GM21447 (cell line): ENCODE results near the gene ARL15.
A peak's percentile ranks its signal among the peaks of the same experiment; 100 is the strongest.

ENCODE experiments used
- ATAC-seq: cut with Tn5 transposase; IDR thresholded peaks from one replicate; pipeline ENCODE4 v1.9.1; 2021; ENCODE audit not compliant: unreplicated experiment

The ARL15 gene

DNA sequence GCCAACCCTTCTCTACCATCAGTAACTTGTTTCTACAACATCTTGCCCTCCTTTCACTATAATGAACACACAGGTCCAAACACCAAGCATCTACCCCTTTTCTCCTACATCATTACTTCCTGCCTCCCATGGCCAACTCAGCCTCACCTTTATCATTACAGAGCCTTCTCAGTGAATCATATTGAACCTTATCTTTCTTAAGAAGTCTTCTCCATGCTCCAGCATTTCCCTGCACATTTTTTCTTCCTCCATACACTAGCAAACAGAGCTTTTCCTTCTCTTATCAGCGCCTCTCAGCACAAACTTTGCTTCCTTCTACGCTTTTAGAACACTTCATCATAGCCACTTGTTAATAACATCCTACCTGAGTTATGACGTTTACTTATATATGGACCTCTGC lies 148.2 kb downstream of the ARL15 start:
- ATAC-seq: no peak

DNA sequence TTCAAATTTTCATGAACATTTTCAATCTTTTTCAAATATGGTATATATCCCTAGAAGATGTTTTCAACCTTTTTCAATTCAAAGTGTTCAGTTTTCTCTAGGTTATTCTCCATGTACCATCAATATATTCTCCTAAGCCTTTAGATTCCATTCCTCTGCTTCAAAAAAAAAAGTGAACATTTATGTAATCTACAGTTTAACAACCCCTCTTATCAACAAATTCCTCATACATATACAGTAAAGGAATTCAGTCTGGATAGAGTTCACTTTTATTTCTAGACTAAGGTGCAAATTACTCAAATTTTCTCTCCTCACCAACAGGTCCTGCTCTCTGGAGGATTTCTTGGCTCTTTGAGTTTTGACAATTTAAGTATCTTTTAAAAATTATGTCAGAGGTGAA lies 150.0 kb downstream of the ARL15 start:
- no peak for ATAC-seq

GRCh38 chr5:54159893-54160195 lies 150.5 kb downstream of the ARL15 start:
- ATAC-seq: no peak

DNA sequence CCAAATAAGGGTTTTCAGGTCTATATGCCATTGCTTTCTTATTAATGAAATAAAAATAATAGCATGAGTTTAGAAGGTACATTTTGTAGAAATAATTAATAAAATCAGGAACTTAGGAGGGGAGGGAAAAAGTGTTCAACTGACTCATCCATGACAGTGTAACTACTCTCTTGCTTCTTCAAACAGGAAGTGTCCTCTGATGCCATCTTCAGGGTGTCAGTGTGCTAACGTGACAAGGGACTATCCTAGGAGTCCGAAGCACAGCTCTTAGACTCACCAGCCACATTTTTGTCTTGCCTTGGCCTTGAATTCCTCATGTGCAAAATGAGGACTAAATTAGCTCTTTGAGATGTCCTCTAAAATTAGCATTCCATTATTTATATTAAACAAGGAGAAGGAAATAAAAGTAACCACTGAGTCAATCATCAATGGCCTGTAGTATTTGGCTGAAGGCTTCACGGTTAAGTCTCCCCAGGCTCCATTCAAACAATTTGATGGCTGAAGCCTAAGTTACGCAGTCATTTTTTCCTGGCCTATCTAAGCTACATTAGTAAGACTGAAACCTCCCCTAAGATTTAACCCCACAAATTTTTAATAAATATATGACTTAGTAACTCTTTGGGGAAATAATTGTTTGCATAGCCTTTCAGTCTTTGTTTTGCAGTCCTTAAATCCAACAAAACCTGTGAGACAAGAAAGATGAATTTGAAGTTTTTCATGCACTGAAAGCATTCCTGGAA lies 151.1 kb downstream of the ARL15 start:
- ATAC-seq: peak; percentile 66

DNA sequence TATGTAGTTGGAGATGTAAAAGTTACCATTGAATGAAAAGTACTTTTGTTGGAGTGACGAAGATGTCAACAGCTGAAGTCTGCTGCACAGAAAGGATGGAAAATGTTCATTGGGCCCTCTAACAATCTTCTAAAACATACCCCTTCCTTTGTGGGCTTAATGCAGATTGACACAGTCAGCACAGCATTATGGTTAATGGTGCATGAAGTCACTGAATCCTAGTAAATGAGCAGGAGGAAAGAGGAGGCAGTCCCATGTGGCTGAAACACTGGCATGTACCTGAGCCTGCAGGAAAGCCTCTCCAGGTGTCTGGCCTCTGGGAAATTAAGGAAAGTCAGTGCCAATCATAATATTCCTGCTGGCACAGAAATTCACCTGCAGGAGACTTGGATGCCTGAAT lies 153.8 kb downstream of the ARL15 start:
- no peak for ATAC-seq

GRCh38 chr5:54150841-54151240 lies 159.5 kb downstream of the ARL15 start:
- ATAC-seq: no peak

DNA sequence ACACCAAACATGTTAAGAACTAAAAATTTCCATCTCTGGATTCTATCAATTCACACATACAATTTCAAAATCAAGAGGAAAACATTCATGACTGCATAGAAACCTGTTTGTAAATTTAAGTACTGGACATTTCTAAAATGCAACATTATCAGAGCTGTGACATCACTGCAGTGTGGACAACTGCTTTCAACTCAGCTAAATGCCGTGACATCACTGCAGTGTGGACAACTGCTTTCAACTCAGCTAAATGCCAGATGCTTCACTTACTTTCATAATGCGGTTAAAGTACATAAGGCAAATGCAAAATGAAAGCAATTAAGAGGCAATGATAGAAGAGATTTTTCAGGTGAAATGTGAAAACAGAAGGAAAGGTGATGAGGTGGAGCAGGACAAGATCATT lies 161.5 kb downstream of the ARL15 start:
- ATAC-seq: no peak

GRCh38 chr5:54148067-54148845 lies 162.1 kb downstream of the ARL15 start:
- no peak for ATAC-seq

GRCh38 chr5:54146916-54147315 lies 163.5 kb downstream of the ARL15 start:
- ATAC-seq: no peak

DNA sequence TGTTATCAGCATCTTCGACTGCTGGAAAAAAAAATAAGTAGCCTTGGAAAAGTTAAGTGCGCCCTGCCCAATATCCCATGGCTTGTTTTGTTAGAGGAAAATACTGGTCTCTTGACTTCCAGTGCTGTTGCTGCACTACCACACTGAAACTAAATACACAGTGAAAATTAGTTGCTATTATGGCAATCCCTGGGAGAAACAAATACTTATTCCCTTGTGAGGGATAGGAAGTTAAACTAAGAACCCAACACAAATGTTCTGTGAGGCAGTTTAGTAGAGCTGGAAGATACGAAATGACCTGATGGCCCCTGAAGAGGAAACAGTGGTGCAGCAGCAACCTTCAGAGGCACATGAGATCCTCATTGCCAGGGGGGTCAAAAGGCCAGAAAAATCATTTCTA lies 164.0 kb downstream of the ARL15 start:
- ATAC-seq: no peak

DNA sequence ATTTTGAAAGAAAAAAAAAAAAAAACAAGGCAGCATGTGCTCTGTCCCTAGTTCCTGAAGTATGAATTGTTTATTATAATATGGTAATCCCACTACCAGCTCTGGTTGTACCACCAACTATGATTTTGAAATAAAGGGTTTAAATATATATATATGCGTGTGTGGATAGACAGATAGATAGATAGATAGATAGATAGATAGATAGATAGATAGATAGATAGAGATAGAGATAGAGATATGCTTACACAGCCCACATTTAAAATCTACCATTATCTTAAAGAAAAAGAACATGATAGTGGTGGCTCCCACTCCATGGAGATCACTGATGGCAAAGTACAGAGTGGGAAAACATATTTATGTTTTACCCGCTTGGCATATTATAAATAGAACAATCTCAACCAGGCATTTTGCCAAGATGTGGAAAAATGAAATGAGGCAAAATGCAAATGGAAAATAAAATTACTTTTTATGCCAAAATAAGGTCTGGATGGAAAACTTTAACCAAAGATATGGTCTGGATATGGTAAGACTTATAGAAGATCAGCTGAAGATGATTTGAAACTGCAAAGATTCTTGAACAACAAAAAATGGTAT lies 170.0 kb downstream of the ARL15 start:
- ATAC-seq: no peak

- no peak for ATAC-seq
Observed at GRCh38 chr5:54136516-54137440, 173.6 kb downstream of the ARL15 start.

GRCh38 chr5:54135042-54135441 lies 175.3 kb downstream of the ARL15 start:
- ATAC-seq: no peak

DNA sequence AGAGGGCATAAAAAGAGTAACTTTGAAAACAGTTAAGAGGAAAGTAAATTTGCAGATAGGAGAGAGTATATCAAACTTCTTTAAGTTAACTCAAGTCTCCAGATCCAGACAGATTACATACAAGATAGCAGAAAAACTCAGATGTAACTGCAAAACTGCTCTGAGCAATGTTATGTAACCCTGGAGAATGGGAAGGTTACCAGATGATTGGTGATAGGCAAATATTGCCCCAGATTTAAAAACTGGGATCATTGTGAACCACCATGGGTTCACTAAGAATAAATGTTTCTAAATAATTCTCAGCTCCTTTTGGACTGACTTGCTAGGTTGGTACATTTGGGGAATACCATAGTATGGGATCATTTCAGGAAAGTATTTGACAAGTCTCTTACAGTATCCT lies 176.5 kb downstream of the ARL15 start:
- ATAC-seq: no peak

- ATAC-seq: no peak
Observed at GRCh38 chr5:54120473-54120872, 189.9 kb downstream of the ARL15 start.

DNA sequence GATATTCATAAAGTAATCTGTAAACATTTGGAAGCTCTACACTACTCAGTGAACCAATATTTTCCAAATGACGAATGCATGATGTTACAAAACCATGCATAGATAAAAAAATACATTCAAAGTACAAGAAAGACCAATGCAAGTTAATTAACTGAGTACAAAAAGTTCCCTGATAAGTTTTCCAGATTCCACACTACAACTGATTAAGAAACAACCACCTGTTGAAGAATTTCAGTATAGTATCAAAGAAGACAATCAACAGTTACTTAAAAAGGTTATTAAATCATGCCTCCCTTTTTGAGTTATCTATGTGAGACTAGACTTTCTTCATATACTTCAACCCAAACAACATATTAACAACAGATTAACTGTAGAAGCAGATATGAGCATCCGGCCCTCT lies 192.4 kb downstream of the ARL15 start:
- ATAC-seq: no peak

DNA sequence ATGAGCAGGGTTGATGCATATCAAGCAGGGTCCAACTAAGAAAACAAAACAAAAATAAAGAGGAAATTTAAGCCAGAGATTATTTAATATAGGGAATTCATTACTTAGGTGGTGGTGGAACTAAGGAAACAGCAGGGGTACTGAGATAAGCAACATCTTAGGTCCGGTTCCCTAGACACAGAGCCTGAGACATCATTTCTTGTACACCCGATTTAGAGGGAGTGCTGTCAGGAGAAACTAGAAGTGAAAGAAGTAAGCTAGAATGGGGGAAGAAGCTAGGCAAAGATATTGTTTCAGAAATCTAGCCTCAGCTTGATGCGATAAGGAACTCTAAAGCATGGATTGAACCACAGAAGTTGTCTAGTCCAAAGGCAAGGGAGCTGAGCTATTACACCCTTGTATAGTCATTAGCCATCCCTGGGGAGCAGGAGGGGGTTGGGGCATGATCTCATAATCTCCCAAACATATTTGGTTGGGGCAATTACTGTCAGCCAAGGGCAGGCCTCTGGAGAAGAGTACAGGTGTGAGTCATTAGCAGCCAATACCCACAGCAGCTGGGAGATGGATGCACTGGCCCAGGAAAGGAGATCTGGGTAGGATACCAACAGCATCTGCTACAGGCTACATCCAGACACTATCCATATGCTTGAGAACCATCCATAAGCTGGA lies 194.5 kb downstream of the ARL15 start:
- no peak for ATAC-seq

- ATAC-seq: no peak
Observed at GRCh38 chr5:54113060-54113459, 197.3 kb downstream of the ARL15 start.

DNA sequence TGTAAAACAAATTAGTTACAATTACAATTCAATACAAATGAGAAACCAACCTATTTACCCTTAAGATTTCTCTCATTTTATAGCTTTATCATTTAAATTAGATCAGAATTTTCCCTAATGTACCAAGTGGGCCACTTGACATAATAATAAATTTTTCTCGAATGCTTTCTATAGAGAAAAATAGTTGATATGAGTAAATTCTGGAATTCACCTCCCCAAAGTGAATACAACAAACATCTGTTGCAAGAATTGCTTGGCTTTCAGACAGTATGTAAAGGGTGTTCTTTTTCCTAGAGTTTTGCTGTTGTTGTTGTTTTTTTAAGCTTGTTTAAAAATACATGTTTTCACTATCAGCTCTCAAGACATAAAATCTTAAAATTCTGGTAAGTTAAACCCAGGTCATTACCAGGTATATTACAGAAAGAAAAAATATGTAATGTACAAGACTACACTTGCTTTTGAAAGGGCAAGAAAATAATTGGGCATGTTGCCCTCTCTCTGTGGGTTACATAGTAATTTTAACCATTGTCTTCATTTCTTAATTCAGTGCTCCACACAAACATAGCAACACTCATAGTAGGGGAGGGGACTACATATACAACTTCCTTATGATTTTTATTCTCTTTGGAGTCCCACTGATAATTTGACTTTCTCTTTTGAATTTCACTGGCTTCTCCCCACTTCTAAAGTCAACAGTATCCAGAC lies 200.6 kb downstream of the ARL15 start:
- no peak for ATAC-seq

DNA sequence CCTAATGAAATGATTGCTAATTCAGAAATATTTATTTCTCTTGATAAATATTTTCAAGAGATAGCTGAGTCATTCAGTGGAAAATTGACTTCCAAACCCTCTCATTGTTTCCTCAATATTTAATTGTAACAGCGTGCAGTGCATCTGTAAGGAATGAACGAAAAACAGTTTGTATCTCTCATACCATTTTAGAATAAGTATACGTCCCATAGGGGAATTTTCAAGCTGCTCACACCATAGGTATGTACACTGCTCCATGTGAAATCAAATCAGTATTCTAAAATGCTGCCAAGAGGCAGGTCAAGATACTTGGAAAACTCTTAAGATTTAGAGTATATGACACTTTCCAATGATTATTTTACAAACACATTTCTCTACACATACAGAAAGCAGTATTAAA lies 202.2 kb downstream of the ARL15 start:
- no peak for ATAC-seq
